H9 (cell line): ENCODE data around the gene DAB1. TPM values are rescaled to one million over a fixed set of nuclear protein-coding genes. Genes with fewer than 3 reads are reported as not detected.

Experiments
- DNase-seq: peaks from one replicate; pipeline ENCODE4 v3.0.0-alpha.2; 2017
- H2AFZ ChIP-seq: one replicate; pipeline ENCODE4 v1.6.1; 2013; ENCODE audit warnings: mild to moderate bottlenecking, low read length, control low read depth, moderate library complexity
- H2AK5ac ChIP-seq: 2 replicates; pipeline ENCODE4 v1.6.1; 2013; ENCODE audit warnings: low read length, control low read depth, mixed read lengths; ENCODE audit not compliant: insufficient read length
- H2BK120ac ChIP-seq: one replicate; pipeline ENCODE4 v1.6.1; 2013; ENCODE audit warnings: low read depth, mild to moderate bottlenecking, low read length, control low read depth, inconsistent platforms; ENCODE audit not compliant: poor library complexity, severe bottlenecking
- H2BK12ac ChIP-seq: 2 replicates; pipeline ENCODE4 v1.6.1; 2013; ENCODE audit warnings: low read length, control low read depth, mixed read lengths, low read depth; ENCODE audit not compliant: insufficient read length
- H2BK15ac ChIP-seq: 2 replicates; pipeline ENCODE4 v1.6.1; 2013; ENCODE audit warnings: low read depth, low read length, control low read depth
- H2BK20ac ChIP-seq: one replicate; pipeline ENCODE4 v1.6.1; 2013; ENCODE audit warnings: low read depth, mild to moderate bottlenecking, low read length, control low read depth, inconsistent platforms; ENCODE audit not compliant: poor library complexity, severe bottlenecking
- H2BK5ac ChIP-seq: 2 replicates; pipeline ENCODE4 v1.6.1; 2013; ENCODE audit warnings: low read length, control low read depth, mixed read lengths; ENCODE audit not compliant: insufficient read length
- H3K14ac ChIP-seq: 2 replicates; pipeline ENCODE4 v1.6.1; 2013; ENCODE audit warnings: low read length, control low read depth; ENCODE audit not compliant: insufficient read depth
- H3K18ac ChIP-seq: 2 replicates; pipeline ENCODE4 v1.6.1; 2013; ENCODE audit warnings: low read depth, mild to moderate bottlenecking, mixed read lengths, low read length, control low read depth; ENCODE audit not compliant: insufficient read length
- H3K23ac ChIP-seq: 2 replicates; pipeline ENCODE4 v1.6.1; 2013; ENCODE audit warnings: low read length, control low read depth, mixed read lengths, low read depth; ENCODE audit not compliant: insufficient read length
- H3K23me2 ChIP-seq: 2 replicates; pipeline ENCODE4 v1.6.1; 2013; ENCODE audit warnings: low read depth, mild to moderate bottlenecking, mixed read lengths, low read length, control low read depth; ENCODE audit not compliant: insufficient read length, poor library complexity, severe bottlenecking
- H3K27ac ChIP-seq: 2 replicates; pipeline ENCODE4 v1.5.1; 2013; ENCODE audit warnings: low read length, control low read depth, mixed read lengths, low read depth; ENCODE audit not compliant: insufficient read length
- H3K27me3 ChIP-seq: 2 replicates; pipeline ENCODE4 v1.6.1; 2013; ENCODE audit warnings: low read length, control low read depth, inconsistent platforms; ENCODE audit not compliant: insufficient read depth
- H3K4ac ChIP-seq: 2 replicates; pipeline ENCODE4 v1.6.1; 2013; ENCODE audit warnings: low read depth, mild to moderate bottlenecking, control low read depth, inconsistent platforms, low read length, moderate library complexity
- H3K4me1 ChIP-seq: 2 replicates; pipeline ENCODE4 v1.6.1; 2013; ENCODE audit warnings: low read length, control low read depth, inconsistent platforms; ENCODE audit not compliant: insufficient read depth
- H3K4me2 ChIP-seq: 2 replicates; pipeline ENCODE4 v1.6.1; 2013; ENCODE audit warnings: low read length, control low read depth, mixed read lengths; ENCODE audit not compliant: insufficient read length, insufficient read depth
- H3K56ac ChIP-seq: 2 replicates; pipeline ENCODE4 v1.6.1; 2013; ENCODE audit warnings: low read depth, mild to moderate bottlenecking, mixed read lengths, low read length, control low read depth; ENCODE audit not compliant: insufficient read length
- H3K79me1 ChIP-seq: 2 replicates; pipeline ENCODE4 v1.6.1; 2013; ENCODE audit warnings: low read depth, mild to moderate bottlenecking, moderate library complexity, low read length, control low read depth, inconsistent platforms; ENCODE audit not compliant: insufficient read depth, poor library complexity, severe bottlenecking
- H3K79me2 ChIP-seq: 2 replicates; pipeline ENCODE4 v1.6.1; 2013; ENCODE audit warnings: low read length, control low read depth, inconsistent platforms; ENCODE audit not compliant: insufficient read depth
- H3K9ac ChIP-seq: 2 replicates; pipeline ENCODE4 v1.6.1; 2013; ENCODE audit warnings: low read length, control low read depth, mixed read lengths; ENCODE audit not compliant: insufficient read length; ENCODE audit errors: extremely low read depth
- H3K9me3 ChIP-seq: one replicate; pipeline ENCODE4 v1.6.1; 2013; ENCODE audit warnings: low read depth, low read length, inconsistent platforms; ENCODE audit not compliant: control insufficient read depth
- H3T11ph ChIP-seq: one replicate; pipeline ENCODE4 v1.6.1; 2013; ENCODE audit warnings: mild to moderate bottlenecking, low read length, control low read depth, inconsistent platforms
- H4K20me1 ChIP-seq: one replicate; pipeline ENCODE4 v1.6.1; 2013; ENCODE audit not compliant: control insufficient read depth, insufficient read length, insufficient read depth
- H4K5ac ChIP-seq: 2 replicates; pipeline ENCODE4 v1.6.1; 2013; ENCODE audit warnings: low read depth, mild to moderate bottlenecking, mixed read lengths, low read length, control low read depth; ENCODE audit not compliant: insufficient read length
- H4K8ac ChIP-seq: replicated peaks from 2 replicates; pipeline ENCODE4 v1.6.1; 2013; ENCODE audit warnings: low read length, control low read depth, mixed read lengths, low read depth; ENCODE audit not compliant: insufficient read length
- H4K91ac ChIP-seq: 2 replicates; pipeline ENCODE4 v1.6.1; 2013; ENCODE audit warnings: low read depth, mild to moderate bottlenecking, moderate library complexity, mixed read lengths, low read length, control low read depth; ENCODE audit not compliant: insufficient read length
- H3K27ac Mint-ChIP-seq, 3 experiments: 2 replicates in 2 of 3; 3 replicates in 1 of 3; pipeline ENCODE4 v1.8.0; 2020 to 2021; ENCODE audit warnings: mixed read lengths in 3 of 3, mild to moderate bottlenecking in 1 of 3, moderate library complexity in 1 of 3
- H3K27me3 Mint-ChIP-seq: 2 replicates; pipeline ENCODE4 v1.8.0; 2021; ENCODE audit warnings: low read depth, mild to moderate bottlenecking, moderate library complexity, mixed read lengths
- H3K36me3 Mint-ChIP-seq, 3 experiments: 2 replicates in 2 of 3; 3 replicates in 1 of 3; pipeline ENCODE4 v1.8.0; 2020 to 2021; ENCODE audit warnings: low read depth in 3 of 3, mixed read lengths in 3 of 3; ENCODE audit not compliant: insufficient read depth in 1 of 3
- H3K4me1 Mint-ChIP-seq, 2 experiments: 2 replicates each; pipeline ENCODE4 v1.8.0; 2020; ENCODE audit warnings: mixed read lengths in 2 of 2
- H3K4me3 Mint-ChIP-seq, 2 experiments: 2 replicates in 1 of 2; 3 replicates in 1 of 2; pipeline ENCODE4 v1.8.0; 2020 to 2021; ENCODE audit warnings: mild to moderate bottlenecking in 2 of 2, mixed read lengths in 2 of 2, moderate library complexity in 1 of 2
- H3K9me3 Mint-ChIP-seq, 2 experiments: 2 replicates in 1 of 2; 3 replicates in 1 of 2; pipeline ENCODE4 v1.8.0; 2020; ENCODE audit warnings: mild to moderate bottlenecking in 2 of 2, mixed read lengths in 2 of 2, moderate library complexity in 1 of 2
- CTCF ChIP-seq: fragments of 200-600 bp; sonication (generic); conservative IDR thresholded peaks from 3 replicates; pipeline ENCODE4 v1.8.0; 2021; ENCODE audit warnings: antibody characterized with exemption, mild to moderate bottlenecking
- WGBS: extraction: QIAGEN DNeasy Blood & Tissue Kit; methylation state at CpG from one replicate; pipeline ENCODE4 v1.1.7; 2013; ENCODE audit warnings: missing lambda C conversion rate, low lambda C conversion rate, mixed read lengths; ENCODE audit not compliant: insufficient read length; ENCODE audit errors: extremely low coverage; 5-methylcytosine and 5-hydroxymethylcytosine counted together
- total RNA-seq: library from RNA; stranded (reverse); gene quantifications from 2 replicates; pipeline ENCODE4 v1.2.1, GENCODE V29; 2021

Gene DAB1
- total RNA-seq, 1 experiment from 2014 or later, result 9.3 TPM

- H4K91ac ChIP-seq, result no peak overlapping the region
- no peaks in the 10 kb centered on the region for H3K9me3 Mint-ChIP-seq
- no peaks in the 10 kb centered on the region for H4K20me1 ChIP-seq
- H3K9ac ChIP-seq, result no peak overlapping the region
- no peaks in the 10 kb centered on the region for H3K79me1 ChIP-seq
- no peak overlapping the region for H2AK5ac ChIP-seq
- no peak overlapping the region for H2BK120ac ChIP-seq
- H3K79me2 ChIP-seq, result no peaks in the 10 kb centered on the region
- peaks cover 21 to 38% of the 10 kb centered on the region in 2 experiments for H3K4me1 Mint-ChIP-seq
- H3K14ac ChIP-seq, result no peak overlapping the region
- no peak overlapping the region for H4K8ac ChIP-seq
- no peak overlapping the region for H2BK12ac ChIP-seq
- H3T11ph ChIP-seq, result no peak overlapping the region
- no peaks in the 10 kb centered on the region for H3K23me2 ChIP-seq
- DNase-seq, result no peak
- H2AFZ ChIP-seq, result no peak overlapping the region
- H2BK20ac ChIP-seq, result no peak overlapping the region
- H3K27me3 Mint-ChIP-seq, result no peaks in the 10 kb centered on the region; the same call in 1 of the 2 replicates
- H3K4me2 ChIP-seq, result no peak overlapping the region
- no peaks in the 10 kb centered on the region; the same call in 1 of the 2 replicates for H3K4me1 ChIP-seq
- H2BK15ac ChIP-seq, result no peak overlapping the region
- TF ChIP-seq CTCF, result no peak
- no peak overlapping the region for H3K4me3 Mint-ChIP-seq
- H4K5ac ChIP-seq, result no peak overlapping the region
- no peak overlapping the region for H3K27ac ChIP-seq
- peak overlapping the region in 1 of 3 experiments; percentile 58; a peak in 1 of 7 replicates for H3K27ac Mint-ChIP-seq
- no CpG with 5 or more reads among the region's 3 CpGs for WGBS
- no peak overlapping the region for H3K56ac ChIP-seq
- H2BK5ac ChIP-seq, result no peak overlapping the region
- no peak overlapping the region for H3K4ac ChIP-seq
- no peak overlapping the region for H3K18ac ChIP-seq
- H3K36me3 Mint-ChIP-seq, result no peaks in the 10 kb centered on the region
- H3K23ac ChIP-seq, result no peak overlapping the region
- H3K27me3 ChIP-seq, result no peaks in the 10 kb centered on the region
- H3K9me3 ChIP-seq, result no peaks in the 10 kb centered on the region
Observed at GRCh38 chr1:57304591-57304990, 119.3 kb downstream of the DAB1 start.
